K562 (cell line): ENCODE data around the gene ZNF10. TPM values are rescaled to one million over a fixed set of nuclear protein-coding genes. Genes with fewer than 3 reads are reported as not detected.

Source experiments
- ATAC-seq: fragments of 200-7000 bp; cut with Tn5 transposase; 3 replicates; pipeline ENCODE4 v1.9.1; 2020; ENCODE audit warnings: moderate library complexity
- BruUV-seq: library from RNA; stranded (reverse); fragments of 400-500 nt; replicated peaks from 2 replicates; lab custom pipeline; 2021; lab: Mats Ljungman, UMichigan
- CTCF ChIA-PET: fragments of 300-600 bp; formaldehyde crosslinking; extraction: SDS; loops from one replicate; lab custom pipeline; 2021; ENCODE audit warnings: low intra/inter-chr PET ratio; lab: Yijun Ruan, JAX
- POLR2A ChIA-PET: fragments of 300-600, 350-650 bp; sonication (Branson Sonifier 250); formaldehyde crosslinking; extraction: SDS; loops from one replicate; lab custom pipeline; 2021; ENCODE audit warnings: antibody characterized with exemption, inconsistent platforms; lab: Yijun Ruan, JAX
- DNase-seq, 4 experiments: peaks; one replicate each; pipeline versions ENCODE4 v3.0.0 to v3.0.0-alpha.2; 2011 to 2018; ENCODE audit warnings: low spot score in 3 of 4, mixed read lengths in 3 of 4; ENCODE audit errors: extremely low read depth in 1 of 4
- FAIRE-seq: peaks from 2 replicates; lab custom pipeline; 2011; peaks lifted over from hg19 to GRCh38; lab: Jason Lieb, UNC
- H2AFZ ChIP-seq: 2 replicates; pipeline ENCODE4 v1.6.0; 2011; ENCODE audit warnings: low read depth, low read length, control low read depth, inconsistent platforms
- H3K27ac ChIP-seq: fragments of 200-600 bp; 3 replicates; pipeline ENCODE4 v1.8.0; 2011; ENCODE audit warnings: low read depth, mild to moderate bottlenecking, control low read depth, inconsistent platforms, low read length, moderate library complexity, mixed read lengths; ENCODE audit errors: extremely low read depth
- H3K27me3 ChIP-seq, 2 experiments: fragments of 300-600 bp in 1 of 2; 2 replicates in 1 of 2; 3 replicates in 1 of 2; pipeline versions ENCODE4 v1.6.0 to v1.8.0; 2011; ENCODE audit warnings: inconsistent platforms in 2 of 2, low read length in 2 of 2, mild to moderate bottlenecking in 1 of 2, mixed read lengths in 1 of 2, moderate library complexity in 1 of 2; ENCODE audit not compliant: control insufficient read depth in 2 of 2, insufficient read depth in 2 of 2
- H3K36me3 ChIP-seq: fragments of 300-600 bp; 3 replicates; pipeline ENCODE4 v1.8.0; 2011; ENCODE audit warnings: mild to moderate bottlenecking, low read length, inconsistent platforms; ENCODE audit not compliant: control insufficient read depth, insufficient read depth
- H3K4me1 ChIP-seq, 2 experiments: fragments of 200-600 bp in 1 of 2; replicated peaks in 1 of 2; 2 replicates in 1 of 2; 3 replicates in 1 of 2; pipeline versions ENCODE4 v1.5.1 to v1.8.0; 2011; ENCODE audit warnings: inconsistent platforms in 2 of 2, low read length in 2 of 2, mild to moderate bottlenecking in 1 of 2, mixed read lengths in 1 of 2, moderate library complexity in 1 of 2; ENCODE audit not compliant: control insufficient read depth in 2 of 2, insufficient read depth in 2 of 2
- H3K4me2 ChIP-seq: 2 replicates; pipeline ENCODE4 v1.6.1; 2011; ENCODE audit warnings: low read length, control low read depth, inconsistent platforms, mixed read lengths; ENCODE audit not compliant: insufficient read depth
- H3K4me3 ChIP-seq: fragments of 200-600 bp; sonication (generic), shearing (Covaris generic); 2 replicates; pipeline ENCODE4 v1.5.1; 2016; ENCODE audit warnings: control low read depth, inconsistent platforms
- H3K79me2 ChIP-seq: fragments of 200-600 bp; 3 replicates; pipeline ENCODE4 v1.8.0; 2011; ENCODE audit warnings: low read length, inconsistent platforms; ENCODE audit not compliant: control insufficient read depth, insufficient read depth
- H3K9ac ChIP-seq, 2 experiments: 2 replicates each; pipeline versions ENCODE4 v1.6.0 to v1.6.1; 2011; ENCODE audit warnings: low read depth in 2 of 2, low read length in 2 of 2, control low read depth in 1 of 2, inconsistent platforms in 1 of 2, mild to moderate bottlenecking in 1 of 2, mixed read lengths in 1 of 2; ENCODE audit not compliant: insufficient read depth in 1 of 2
- H3K9me1 ChIP-seq: one replicate; pipeline ENCODE4 v1.6.0; 2011; ENCODE audit warnings: inconsistent platforms, mild to moderate bottlenecking, low read length, moderate library complexity; ENCODE audit not compliant: control insufficient read depth, insufficient read depth
- H3K9me3 ChIP-seq: replicated peaks from 2 replicates; pipeline ENCODE4 v1.5.1; 2011; ENCODE audit warnings: low read depth, low read length, inconsistent platforms; ENCODE audit not compliant: control insufficient read depth, insufficient read depth
- H4K20me1 ChIP-seq: replicated peaks from 2 replicates; pipeline ENCODE4 v1.6.1; 2011; ENCODE audit warnings: low read length, inconsistent platforms, mixed read lengths; ENCODE audit not compliant: control insufficient read depth, insufficient read depth
- BRD4 ChIP-seq: fragments of 200-600 bp; sonication (generic); IDR thresholded peaks from 2 replicates; pipeline ENCODE4 v1.6.1; 2017; ENCODE audit warnings: inconsistent platforms
- DACH1 ChIP-seq: fragments of 450-650 bp; IDR thresholded peaks from 2 replicates; pipeline ENCODE4 v1.6.1; 2018; ENCODE audit not compliant: partially characterized antibody
- KLF16 ChIP-seq: IDR thresholded peaks from 2 replicates; pipeline ENCODE4 v1.6.1; 2016; ENCODE audit warnings: antibody characterized with exemption
- NUFIP1 ChIP-seq: fragments of 450-650 bp; IDR thresholded peaks from 2 replicates; pipeline ENCODE4 v1.6.1; 2018; ENCODE audit not compliant: partially characterized antibody
- POLR3G ChIP-seq: IDR thresholded peaks from 2 replicates; pipeline ENCODE4 v1.6.1; 2011; ENCODE audit not compliant: insufficient read length, insufficient replicate concordance; ENCODE audit errors: extremely low read depth
- SRF ChIP-seq, 2 experiments: fragments of 250-450, 450-650 bp in 1 of 2; sonication (Bioruptor Pico) in 1 of 2; sonication (generic) in 1 of 2; formaldehyde crosslinking; IDR thresholded peaks; 2 replicates each; pipeline versions ENCODE4 v1.5.0 to v1.5.1; 2020 to 2022; ENCODE audit warnings: mild to moderate bottlenecking in 1 of 2, missing genetic modification reagents in 1 of 2
- WGBS: fragments of 100-300 bp; shearing (Covaris generic); methylation state at CpG from one replicate; pipeline ENCODE4 v1.1.6; 2016; ENCODE audit warnings: low coverage, mixed read lengths; ENCODE audit not compliant: insufficient coverage; ENCODE audit errors: missing lambda C conversion rate; 5-methylcytosine and 5-hydroxymethylcytosine counted together
- in situ Hi-C: fragments of 300-500 bp; cut with MboI; formaldehyde crosslinking; loops from 4 replicates; pipeline ENCODE4 v1.15.0; 2018; ENCODE audit warnings: inconsistent platforms, mixed read lengths
- intact Hi-C: fragments of 100-400 bp; cut with micrococcal nuclease; formaldehyde crosslinking; loops from 2 replicates; pipeline ENCODE4 v1.14.2; 2022
- polyA plus RNA-seq, 8 experiments: library from polyadenylated mRNA; depleted of rRNA in 4 of 8; stranded (reverse) in 5 of 8; unstranded in 3 of 8; fragments of >200 nt; fragmentation: Nextera tagmentation in 2 of 8; fragmentation: Illumina TruSeq in 1 of 8; extraction: Ambion mirVana in 2 of 8; extraction: Trizol in 1 of 8; gene quantifications; 2 replicates each; pipeline versions ENCODE4 v1.2.1 to v1.2.3, GENCODE V29; 2011 to 2014; ENCODE audit warnings: inconsistent platforms in 1 of 8, missing spikeins in 1 of 8
- total RNA-seq, 7 experiments: library from RNA; depleted of rRNA in 6 of 7; stranded (reverse); fragments of >200 nt in 6 of 7; fragmentation: Illumina TruSeq in 2 of 7; extraction: Trizol in 2 of 7; gene quantifications; 2 replicates each; pipeline versions ENCODE4 v1.2.1 to v1.2.3, GENCODE V29; 2011 to 2021; ENCODE audit warnings: low replicate concordance in 1 of 7
- TF ChIP-seq, protein P1 (sequence below): IDR thresholded peaks from 2 replicates; pipeline ENCODE4 v1.6.1; 2012; ENCODE audit warnings: low read depth, low read length, improper control_type of control experiment, borderline replicate concordance

Gene ZNF10
- total and polyA plus RNA-seq, 9 of the 15 experiments (the other 6 are each of a cell fraction or from before 2014, with no cell fraction given): 3.5 to 5.8 (median 4.9) TPM

DNA sequence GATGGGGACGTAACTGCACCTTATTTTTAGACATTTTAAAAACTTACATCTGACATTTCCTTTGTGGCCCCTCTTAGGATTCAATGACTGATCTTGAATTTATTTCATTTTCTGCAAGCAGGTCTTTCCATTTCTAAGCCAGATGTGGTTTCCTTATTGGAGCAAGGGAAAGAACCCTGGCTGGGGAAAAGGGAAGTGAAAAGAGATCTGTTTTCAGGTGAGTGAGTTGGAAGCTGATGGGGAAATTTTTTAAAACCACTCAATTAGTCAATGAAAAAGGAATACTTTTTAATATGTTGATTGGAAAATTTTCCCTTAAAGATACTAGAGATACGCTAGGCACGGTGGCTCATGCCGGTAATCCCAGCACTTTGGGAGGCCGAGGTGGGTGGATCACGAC is 47.1 kb upstream of the ZNF10 start:
- Histone ChIP-seq H3K4me2 (no peak overlapping the region), H3K27me3 (no peaks in the 10 kb centered on the region), H3K9ac (no peak overlapping the region), H4K20me1 (no peaks in the 10 kb centered on the region), H3K4me3 (no peak overlapping the region), H3K36me3 (peaks cover 17% of the 10 kb centered on the region; the same call in 2 of the 3 replicates), H3K79me2 (peaks cover 8% of the 10 kb centered on the region), H3K9me3 (peaks cover 29% of the 10 kb centered on the region), H3K4me1 (peaks cover 5 to 10% of the 10 kb centered on the region in 2 experiments; a peak in 3 of 5 replicates), H3K9me1 (no peaks in the 10 kb centered on the region), H2AFZ (no peak overlapping the region), H3K27ac (no peak overlapping the region)
- in situ Hi-C loops (no loop called here), intact Hi-C loops (no loop called here)
- ATAC-seq (no peak), FAIRE-seq (no peak), DNase-seq (no peak)
- no peak for TF ChIP-seq POLR3G
- no peak for TF ChIP-seq SRF (CRISPR knock-in tag; IDR thresholded peaks at IDR 0.05)
- TF ChIP-seq, protein P1, sequence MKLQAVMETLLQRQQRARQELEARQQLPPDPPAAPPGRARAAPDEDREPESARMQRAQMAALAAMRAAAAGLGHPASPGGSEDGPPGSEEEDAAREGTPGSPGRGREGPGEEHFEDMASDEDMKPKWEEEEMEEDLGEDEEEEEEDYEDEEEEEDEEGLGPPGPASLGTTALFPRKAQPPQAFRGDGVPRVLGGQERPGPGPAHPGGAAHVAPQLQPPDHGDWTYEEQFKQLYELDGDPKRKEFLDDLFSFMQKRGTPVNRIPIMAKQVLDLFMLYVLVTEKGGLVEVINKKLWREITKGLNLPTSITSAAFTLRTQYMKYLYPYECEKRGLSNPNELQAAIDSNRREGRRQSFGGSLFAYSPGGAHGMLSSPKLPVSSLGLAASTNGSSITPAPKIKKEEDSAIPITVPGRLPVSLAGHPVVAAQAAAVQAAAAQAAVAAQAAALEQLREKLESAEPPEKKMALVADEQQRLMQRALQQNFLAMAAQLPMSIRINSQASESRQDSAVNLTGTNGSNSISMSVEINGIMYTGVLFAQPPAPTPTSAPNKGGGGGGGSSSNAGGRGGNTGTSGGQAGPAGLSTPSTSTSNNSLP: no peak
- TF ChIP-seq NUFIP1: no peak
- no peak for TF ChIP-seq KLF16
- TF ChIP-seq DACH1: no peak
- TF ChIP-seq BRD4: no peak
- WGBS: 92% methylated on average over 6 of the region's 6 CpGs
- CTCF ChIA-PET: no interaction called here
- no TSS peak for BruUV-seq
- POLR2A ChIA-PET: no interaction called here
